Inflammatory macrophage (primary cell): ENCODE data around the gene CD27.
"Not testable (repeated sequence)": the region's sequence is repeated elsewhere in the genome, so short reads cannot be mapped to it uniquely, and the experiment has no call there.

Source experiments
- DNase-seq, 2 donors: peaks; one replicate each; pipeline ENCODE4 v3.0.0-alpha.2; 2020 to 2022
- total RNA-seq, 18 experiments: gene quantifications; one replicate each; lab custom pipeline; 2026; ENCODE audit warnings: mixed read lengths in 6 of 18, inconsistent platforms in 2 of 18; lab: John Stamatoyannopoulos, UW

Gene CD27
- 0 to 0.12 (median 0) reads per million in 18 experiments for total RNA-seq

- DNase-seq, result no peak
Measured at GRCh38 chr12:6444704-6445688, at the start of gene CD27. Gene CD27 (plus strand): TSS chr12:6444955. CDS start chr12:6445096, 141 bp downstream.

GRCh38 chr12:6396031-6396430, 48.7 kb upstream of the CD27 start:
- DNase-seq, result no peak

- no peak for DNase-seq
Measured at GRCh38 chr12:6399884-6400644, 44.7 kb upstream of the CD27 start.

- no peak for DNase-seq
Measured at GRCh38 chr12:6404390-6404789, 40.4 kb upstream of the CD27 start.

GRCh38 chr12:6405963-6406362, 38.8 kb upstream of the CD27 start:
- no peak for DNase-seq

GRCh38 chr12:6407236-6407954, 37.4 kb upstream of the CD27 start:
- no peak for DNase-seq

- DNase-seq, result peak; percentile 75 to 86
Measured at GRCh38 chr12:6416596-6416995, 28.2 kb upstream of the CD27 start.

- no peak for DNase-seq
Measured at GRCh38 chr12:6418796-6419195, 26.0 kb upstream of the CD27 start.

GRCh38 chr12:6420364-6420763, 24.4 kb upstream of the CD27 start:
- DNase-seq, result no peak

GRCh38 chr12:6423267-6424007, 21.3 kb upstream of the CD27 start:
- peak; percentile 94 to 96 for DNase-seq

- no peak for DNase-seq
Measured at GRCh38 chr12:6424008-6424347, 20.8 kb upstream of the CD27 start.

GRCh38 chr12:6424866-6425265, 19.9 kb upstream of the CD27 start:
- no peak for DNase-seq

GRCh38 chr12:6425590-6426531, 18.9 kb upstream of the CD27 start:
- DNase-seq, result peak; percentile 70 to 89

GRCh38 chr12:6426882-6427671, 17.7 kb upstream of the CD27 start:
- DNase-seq, result peak; percentile 75 to 92

- DNase-seq, result not testable (repeated sequence)
Measured at GRCh38 chr12:6427796-6428195, 17.0 kb upstream of the CD27 start.

- no peak for DNase-seq
Measured at GRCh38 chr12:6428326-6428725, 16.4 kb upstream of the CD27 start.

GRCh38 chr12:6430124-6430989, 14.4 kb upstream of the CD27 start:
- peak; percentile 84 for DNase-seq

GRCh38 chr12:6432991-6433390, 11.8 kb upstream of the CD27 start:
- no peak for DNase-seq
